DMS53 treated with DMSO at 0.1 percent for 48 hours (cell line): ENCODE data around the gene ALDH1B1.
"Not testable (repeated sequence)": the region's sequence is repeated elsewhere in the genome, so short reads cannot be mapped to it uniquely, and the experiment has no call there.

Source experiments
- DNase-seq: peaks from one replicate; lab custom pipeline; 2025; ENCODE audit not compliant: unreplicated experiment; lab: John Stamatoyannopoulos, UW

The ALDH1B1 gene

DNA sequence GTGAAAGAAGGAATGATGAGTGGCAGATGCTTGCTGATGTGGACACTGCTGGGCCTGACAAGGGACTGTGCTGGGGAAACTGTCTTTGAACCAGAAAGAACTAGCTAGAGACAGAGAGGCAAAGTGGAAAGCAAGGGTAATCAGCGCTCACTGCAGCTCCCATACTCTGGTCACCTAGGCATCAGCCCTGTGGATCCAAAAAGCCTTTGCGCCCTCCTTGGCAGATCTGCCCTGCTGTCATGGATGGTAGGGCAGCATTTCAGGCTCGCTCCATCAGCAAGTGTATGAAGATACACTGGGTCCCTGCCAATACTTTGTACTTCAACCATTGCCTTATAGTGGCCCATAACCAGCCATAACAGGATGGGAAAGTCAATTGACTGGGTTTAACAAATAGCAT lies 6.6 kb upstream of the ALDH1B1 start:
- no peak for DNase-seq

GRCh38 chr9:38386319-38386895 lies 6.1 kb upstream of the ALDH1B1 start:
- no peak for DNase-seq

- no peak for DNase-seq
Measured at GRCh38 chr9:38387066-38387465, 5.4 kb upstream of the ALDH1B1 start.

- no peak for DNase-seq
Measured at GRCh38 chr9:38387751-38388150, 4.8 kb upstream of the ALDH1B1 start.

GRCh38 chr9:38388283-38389223 lies 3.9 kb upstream of the ALDH1B1 start:
- DNase-seq: no peak

GRCh38 chr9:38389313-38389712 lies 3.2 kb upstream of the ALDH1B1 start:
- no peak for DNase-seq

- DNase-seq: no peak
Measured at GRCh38 chr9:38390442-38390841, 2.1 kb upstream of the ALDH1B1 start.

DNA sequence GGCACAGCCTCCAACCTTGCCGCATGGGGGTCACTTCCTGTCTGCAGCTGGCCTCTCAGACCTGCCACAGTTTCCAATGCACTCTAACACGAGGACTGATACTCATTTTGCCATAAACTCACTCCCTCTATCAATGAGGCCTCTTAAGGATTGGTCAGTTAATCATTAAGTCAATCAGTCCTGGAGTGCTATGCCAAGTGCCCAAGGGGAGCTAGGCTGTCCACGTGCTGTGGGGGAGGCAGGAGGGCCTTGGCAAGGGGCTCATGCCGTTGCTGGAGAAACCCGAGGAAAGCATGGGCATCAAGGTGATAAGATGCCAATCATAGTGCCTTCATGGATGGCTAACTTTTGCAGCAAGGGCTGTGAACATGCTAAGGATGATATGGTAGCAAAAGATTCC lies 1.7 kb upstream of the ALDH1B1 start:
- DNase-seq: no peak

GRCh38 chr9:38391278-38392118 lies 1.0 kb upstream of the ALDH1B1 start:
- no peak for DNase-seq

DNA sequence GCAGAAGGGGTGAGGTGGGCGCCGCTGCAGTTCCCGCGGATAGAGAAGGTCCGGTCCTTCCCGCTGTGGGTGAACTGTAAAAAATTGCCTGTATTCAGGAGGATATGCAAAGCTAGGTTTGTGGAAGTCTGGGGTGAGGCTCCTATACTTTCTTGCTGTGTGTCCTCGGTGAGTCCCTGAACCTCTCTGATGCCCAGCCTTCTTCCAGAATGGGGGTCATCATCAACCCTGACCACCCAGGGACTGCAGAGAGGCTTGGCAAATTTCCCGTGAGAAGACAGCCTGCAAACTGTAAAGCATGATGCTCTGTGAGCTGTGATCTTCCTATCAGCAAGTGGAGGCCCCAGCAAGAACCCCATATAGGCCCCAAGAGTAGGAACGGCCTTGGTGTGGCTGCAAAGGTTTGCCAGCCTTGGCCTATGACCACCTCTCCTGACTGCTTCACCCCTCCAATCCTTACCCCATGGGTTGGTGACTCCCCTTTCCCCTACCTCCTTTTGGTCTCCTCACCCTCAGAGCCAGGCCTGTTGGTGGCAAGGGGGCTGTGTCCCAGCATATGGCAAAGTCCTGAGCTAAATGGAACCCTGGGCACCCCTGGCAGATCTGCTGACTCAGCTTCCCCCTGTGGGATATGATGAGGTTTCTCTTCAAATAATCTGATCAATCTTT lies 760 bp downstream of the ALDH1B1 start:
- no peak for DNase-seq

DNA sequence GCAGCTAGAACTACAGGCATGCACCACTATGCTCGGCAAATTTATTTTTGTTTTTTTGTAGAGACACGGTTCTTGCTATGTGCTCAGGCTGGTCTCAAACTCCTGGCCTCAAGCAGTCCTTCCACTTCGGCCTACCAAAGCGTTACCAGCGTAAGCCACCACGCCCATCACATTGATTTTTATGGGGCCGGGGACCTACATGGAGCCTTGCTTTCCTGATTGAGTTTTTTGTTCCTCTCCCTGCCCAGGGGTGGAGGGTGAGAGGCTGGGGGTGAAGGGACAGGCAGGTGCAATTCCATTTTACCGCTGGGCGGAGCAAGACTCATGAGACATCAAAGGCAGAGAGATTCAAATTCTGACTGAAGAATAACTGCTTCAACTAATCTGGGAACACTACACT lies 1.9 kb downstream of the ALDH1B1 start:
- no peak for DNase-seq

- no peak for DNase-seq
Measured at GRCh38 chr9:38395653-38396370, 3.3 kb downstream of the ALDH1B1 start.

DNA sequence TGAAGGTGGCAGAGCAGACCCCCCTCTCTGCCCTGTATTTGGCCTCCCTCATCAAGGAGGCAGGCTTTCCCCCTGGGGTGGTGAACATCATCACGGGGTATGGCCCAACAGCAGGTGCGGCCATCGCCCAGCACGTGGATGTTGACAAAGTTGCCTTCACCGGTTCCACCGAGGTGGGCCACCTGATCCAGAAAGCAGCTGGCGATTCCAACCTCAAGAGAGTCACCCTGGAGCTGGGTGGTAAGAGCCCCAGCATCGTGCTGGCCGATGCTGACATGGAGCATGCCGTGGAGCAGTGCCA lies 3.8 kb downstream of the ALDH1B1 start:
- DNase-seq: no peak

- not testable (repeated sequence) for DNase-seq
Measured at GRCh38 chr9:38399191-38399590, 6.7 kb downstream of the ALDH1B1 start.

DNA sequence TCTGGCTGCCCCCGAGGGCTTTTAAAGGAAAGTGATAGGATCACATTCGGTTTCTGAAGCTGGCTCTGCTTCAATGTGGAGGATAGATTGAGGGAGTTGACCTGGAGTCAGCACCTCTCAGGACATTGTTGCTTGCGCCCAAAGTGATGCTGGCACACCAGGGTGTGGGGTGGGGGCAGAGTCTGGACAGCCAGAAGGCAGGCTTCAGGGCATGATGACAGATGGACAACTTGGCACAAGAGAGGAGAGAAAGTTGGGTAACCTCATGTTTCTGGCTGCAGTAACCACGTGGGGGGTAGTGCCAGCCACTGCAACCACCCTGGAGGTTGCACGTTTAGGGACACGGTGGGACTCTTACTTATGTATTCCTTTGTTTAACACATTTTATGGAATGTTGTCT lies 9.5 kb downstream of the ALDH1B1 start:
- no peak for DNase-seq

- no peak for DNase-seq
Measured at GRCh38 chr9:38404314-38404713, 11.8 kb downstream of the ALDH1B1 start.

GRCh38 chr9:38405785-38406184 lies 13.3 kb downstream of the ALDH1B1 start:
- no peak for DNase-seq

DNA sequence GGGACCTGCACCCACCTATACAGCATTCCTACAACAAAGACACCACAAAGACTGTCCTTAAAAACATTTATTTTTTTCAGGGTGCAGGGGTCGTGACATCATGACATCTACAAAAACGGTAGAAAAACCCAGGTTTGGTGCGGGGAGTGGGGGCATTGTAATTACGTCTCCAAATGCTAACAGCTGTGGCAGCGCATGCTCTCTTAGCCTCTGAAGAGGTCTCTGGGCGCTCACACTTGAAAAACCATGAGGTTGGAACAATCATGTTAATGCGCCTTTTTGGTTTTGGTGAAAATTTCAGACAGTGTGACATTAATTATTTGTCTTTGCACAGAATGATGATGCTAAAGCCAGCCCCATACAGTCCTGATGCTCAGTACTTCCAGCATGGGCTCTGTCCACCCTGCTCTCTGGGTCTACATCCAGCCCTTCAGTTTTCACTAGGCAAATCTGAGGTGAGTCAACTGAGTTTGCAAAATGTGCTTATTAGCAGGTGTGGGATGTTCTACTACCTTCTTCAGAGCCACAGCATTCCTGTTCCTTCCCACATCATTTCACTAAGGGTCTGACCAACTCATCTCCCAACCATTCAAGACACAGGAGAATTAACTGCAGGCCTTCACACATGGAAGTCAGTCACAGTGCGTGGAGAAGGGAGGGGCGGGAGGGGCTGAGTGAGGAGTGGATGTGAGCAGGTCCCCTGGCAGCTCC lies 14.1 kb downstream of the ALDH1B1 start:
- DNase-seq: no peak

DNA sequence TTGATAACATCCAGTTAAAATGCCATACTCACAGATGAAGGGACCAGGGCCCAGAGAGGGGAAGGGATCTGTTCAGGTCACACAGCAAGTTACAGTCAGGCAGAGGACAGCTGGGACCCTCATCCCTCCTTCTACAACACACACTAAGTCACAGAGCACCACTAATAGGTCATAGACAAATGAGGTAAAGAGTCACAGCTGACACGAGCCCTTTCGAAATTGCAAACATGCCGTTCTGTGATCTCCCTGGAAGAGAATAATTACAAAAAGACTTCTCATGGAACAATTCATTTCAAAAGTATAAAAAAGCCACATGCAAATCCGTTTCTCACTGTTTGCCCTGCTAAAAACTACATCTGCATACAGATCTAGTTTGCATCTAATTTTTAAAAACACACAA lies 16.2 kb downstream of the ALDH1B1 start:
- DNase-seq: no peak

- DNase-seq: no peak
Measured at GRCh38 chr9:38412751-38413150, 20.2 kb downstream of the ALDH1B1 start.
